NK-92 treated with Interleukin-12 subunit alpha and Interleukin-12 subunit beta, amount 100 ng/mL, for 24 hours (cell line): Measurements from ENCODE around the gene TMEM121B.

Experiments
- DNase-seq: peaks from one replicate; lab custom pipeline; 2025; lab: John Stamatoyannopoulos, UW

The TMEM121B gene

GRCh38 chr22:17109976-17110375 is 11.2 kb downstream of the TMEM121B start:
- no peak for DNase-seq

- DNase-seq: no peak
Observed at GRCh38 chr22:17109113-17109865, 11.9 kb downstream of the TMEM121B start.

- DNase-seq: no peak
Observed at GRCh38 chr22:17108256-17109112, 12.7 kb downstream of the TMEM121B start.

- DNase-seq: no peak
Observed at GRCh38 chr22:17107547-17107810, 13.7 kb downstream of the TMEM121B start.

GRCh38 chr22:17106785-17107546 is 14.2 kb downstream of the TMEM121B start:
- peak; percentile 30 for DNase-seq

- DNase-seq: peak; percentile 38
Observed at GRCh38 chr22:17106161-17106784, 14.9 kb downstream of the TMEM121B start.

DNA sequence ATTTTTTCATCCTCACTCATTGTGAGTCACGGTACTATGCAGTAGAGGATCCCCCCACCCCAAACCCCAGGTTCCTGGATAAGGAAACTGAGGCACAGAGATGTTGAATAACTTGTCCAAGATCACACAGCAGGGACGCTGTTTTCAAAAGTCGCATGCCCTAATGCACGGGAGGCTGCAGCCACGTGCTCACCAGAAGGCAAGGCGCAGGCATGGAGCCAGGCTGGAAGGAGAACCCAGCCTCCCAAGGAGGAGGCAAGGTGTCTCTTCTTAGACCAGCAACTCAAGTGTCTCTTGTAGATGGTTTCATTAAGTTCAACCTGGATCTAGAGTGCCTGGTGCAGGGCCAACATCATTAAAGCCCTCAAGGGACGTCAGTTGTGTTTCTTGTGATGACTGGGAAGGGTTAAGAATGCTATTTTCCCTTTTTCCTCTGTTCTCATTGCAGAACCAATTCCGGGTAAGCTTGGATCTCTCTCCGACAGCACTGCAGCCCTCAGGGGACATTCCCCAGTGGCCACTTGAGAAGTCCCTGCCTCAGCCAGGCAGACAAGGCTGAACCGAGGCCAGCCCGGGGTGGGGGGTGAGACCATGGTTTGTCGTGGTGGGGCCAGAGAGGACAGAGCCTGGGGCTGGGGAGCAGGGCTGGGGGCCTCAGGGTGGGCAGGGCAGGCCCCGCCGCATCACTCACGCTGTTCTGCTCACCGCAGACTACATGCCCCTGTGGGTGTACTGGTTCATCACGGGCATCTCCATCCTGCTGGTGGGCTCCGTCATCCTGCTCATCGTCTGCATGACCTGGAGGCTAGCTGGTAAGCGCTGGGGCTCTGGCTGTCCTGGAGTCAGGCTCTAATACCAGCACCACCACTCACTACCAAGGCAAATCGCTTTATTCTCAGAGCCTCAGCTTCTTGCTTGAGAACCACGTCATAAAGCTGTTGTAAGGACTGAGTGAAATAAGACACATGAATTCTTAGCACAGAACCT is 15.7 kb downstream of the TMEM121B start:
- DNase-seq: no peak

DNA sequence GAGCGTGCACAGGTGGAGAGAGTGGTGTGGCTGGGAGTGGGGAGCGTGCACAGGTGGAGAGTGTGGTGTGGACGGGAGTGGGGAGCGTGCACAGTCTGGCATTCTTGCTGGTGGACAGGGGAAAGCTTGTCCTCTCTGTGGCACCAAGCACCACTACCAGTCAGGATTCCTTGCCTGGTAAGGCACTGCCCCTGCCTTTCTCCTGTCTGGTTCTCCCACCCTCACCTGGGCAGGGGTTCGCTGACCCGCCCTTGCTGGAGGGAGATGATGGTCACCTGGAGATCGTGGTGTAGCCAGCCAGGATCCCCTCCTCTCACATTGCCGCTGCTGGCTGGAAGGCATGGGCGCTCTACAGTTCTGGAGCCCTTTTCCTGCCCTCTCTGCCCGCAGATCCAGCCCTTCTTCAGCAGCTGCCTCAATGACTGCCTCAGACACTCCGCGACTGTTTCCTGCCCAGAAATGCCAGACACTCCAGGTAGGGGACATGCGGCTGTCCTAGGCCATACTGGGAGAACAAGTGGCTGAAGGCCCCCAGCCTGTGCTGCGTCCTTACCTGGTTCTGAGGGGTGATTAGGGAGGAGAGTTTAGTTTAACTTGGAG is 16.7 kb downstream of the TMEM121B start:
- DNase-seq: no peak

- DNase-seq: no peak
Observed at GRCh38 chr22:17103351-17103750, 17.8 kb downstream of the TMEM121B start.

DNA sequence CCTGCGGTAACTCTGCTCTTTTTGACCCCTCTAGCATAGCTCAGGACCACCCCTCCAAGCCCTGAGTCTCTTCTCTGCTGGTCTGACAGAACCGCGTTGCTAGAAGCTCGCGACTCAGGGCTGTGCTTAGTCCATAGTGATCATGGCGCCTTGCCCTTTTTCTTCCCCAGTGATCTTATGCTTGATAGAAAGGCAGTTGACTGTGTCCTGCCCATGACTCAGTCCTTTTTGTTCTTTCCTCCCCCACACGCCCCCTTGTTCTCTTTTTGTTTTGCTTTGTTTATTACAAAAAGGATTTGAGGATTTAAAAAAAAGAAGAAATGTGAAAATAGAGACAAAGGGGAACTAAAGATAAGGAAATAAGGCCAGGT is 18.9 kb downstream of the TMEM121B start:
- no peak for DNase-seq

DNA sequence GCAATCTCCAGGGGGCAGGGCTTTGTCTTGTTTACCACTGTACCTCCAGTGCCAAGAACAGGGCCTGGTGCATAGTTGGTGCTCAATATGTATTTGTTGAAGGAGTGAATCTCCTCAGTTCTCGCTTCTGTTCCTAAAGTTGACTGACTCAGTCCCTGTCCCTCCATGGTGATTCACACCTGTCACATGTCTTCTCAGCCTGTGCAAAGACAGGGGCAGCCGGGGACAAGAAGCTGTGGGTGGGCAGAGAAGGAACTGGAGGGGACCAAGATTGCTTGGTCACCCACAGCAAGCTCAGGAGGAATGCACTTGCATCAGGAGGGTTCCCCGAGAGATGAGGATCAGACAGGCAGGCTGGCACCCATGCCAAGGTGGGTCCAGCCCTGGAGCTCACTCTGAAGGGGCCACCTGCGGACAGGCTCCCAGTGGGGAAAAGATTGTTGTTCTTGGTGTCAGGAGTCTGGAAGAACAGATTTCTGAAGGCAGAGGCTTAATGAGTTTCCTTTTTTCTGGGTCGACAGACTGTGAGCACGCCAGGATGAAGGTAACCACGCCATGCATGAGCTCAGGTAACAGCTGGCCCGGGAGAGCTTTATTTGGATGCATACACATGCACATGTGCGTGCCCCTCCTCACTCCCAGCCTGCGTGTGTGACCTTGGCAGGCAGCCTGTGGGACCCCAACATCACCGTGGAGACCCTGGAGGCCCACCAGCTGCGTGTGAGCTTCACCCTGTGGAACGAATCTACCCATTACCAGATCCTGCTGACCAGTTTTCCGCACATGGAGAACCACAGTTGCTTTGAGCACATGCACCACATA is 19.5 kb downstream of the TMEM121B start:
- peak; percentile 42 for DNase-seq

DNA sequence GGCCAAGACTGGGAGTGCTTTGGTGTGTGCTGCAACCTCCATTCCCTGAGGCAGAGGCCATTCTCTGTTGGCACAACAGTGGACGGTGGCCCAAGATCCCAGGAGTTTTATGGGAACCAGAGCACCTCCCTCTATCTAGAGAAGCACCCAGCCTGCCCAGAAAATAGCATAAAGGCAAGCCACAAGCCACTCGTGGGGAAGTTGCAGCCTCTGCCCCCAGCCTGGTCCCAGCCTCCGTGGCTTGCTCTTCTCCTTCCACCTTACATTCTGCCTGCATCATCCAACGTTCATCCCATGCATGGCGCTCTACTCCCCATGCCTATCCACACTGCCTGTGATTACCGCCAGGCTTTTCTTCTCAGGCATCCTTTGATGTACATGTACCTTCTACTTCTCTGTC is 20.5 kb downstream of the TMEM121B start:
- DNase-seq: no peak

DNA sequence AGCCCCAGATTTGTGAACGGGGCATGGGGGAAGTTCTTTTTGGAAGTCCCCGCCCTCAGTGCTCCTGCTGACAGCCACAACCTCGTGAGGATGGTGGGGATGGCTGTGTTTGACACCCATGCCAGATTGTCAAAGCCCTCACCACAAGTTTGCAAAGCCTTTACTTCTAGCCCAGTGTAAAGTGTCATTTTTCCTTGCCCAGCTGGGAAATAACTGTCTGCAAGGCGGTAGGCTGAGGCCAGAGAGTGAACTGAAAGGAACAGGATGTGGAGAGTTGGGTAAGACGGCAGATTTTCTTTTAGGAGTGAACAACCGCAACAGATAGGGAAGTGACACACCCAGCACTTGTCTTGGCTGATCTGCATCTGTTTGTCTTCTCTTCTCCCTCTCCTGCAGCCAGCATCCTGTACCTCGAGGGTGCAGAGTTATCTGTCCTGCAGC is 22.8 kb downstream of the TMEM121B start:
- DNase-seq: peak; percentile 77

DNA sequence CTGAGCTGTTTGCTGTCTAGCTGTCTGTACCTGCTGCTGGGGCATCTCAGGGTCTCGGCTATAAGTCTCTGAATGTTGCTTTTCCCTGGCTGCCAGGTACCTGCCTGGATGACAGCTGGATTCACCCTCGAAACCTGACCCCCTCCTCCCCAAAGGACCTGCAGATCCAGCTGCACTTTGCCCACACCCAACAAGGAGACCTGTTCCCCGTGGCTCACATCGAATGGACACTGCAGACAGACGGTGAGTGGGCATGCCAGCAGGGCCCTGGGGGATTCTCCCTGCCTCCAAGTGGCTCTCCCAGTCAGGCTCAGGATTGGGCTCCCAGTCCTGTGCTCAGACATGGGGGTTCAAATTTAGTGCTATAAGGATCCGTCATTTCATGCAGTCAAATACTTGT is 23.5 kb downstream of the TMEM121B start:
- no peak for DNase-seq

GRCh38 chr22:17097062-17097461 is 24.1 kb downstream of the TMEM121B start:
- DNase-seq: no peak

- DNase-seq: no peak
Observed at GRCh38 chr22:17096071-17096470, 25.1 kb downstream of the TMEM121B start.

DNA sequence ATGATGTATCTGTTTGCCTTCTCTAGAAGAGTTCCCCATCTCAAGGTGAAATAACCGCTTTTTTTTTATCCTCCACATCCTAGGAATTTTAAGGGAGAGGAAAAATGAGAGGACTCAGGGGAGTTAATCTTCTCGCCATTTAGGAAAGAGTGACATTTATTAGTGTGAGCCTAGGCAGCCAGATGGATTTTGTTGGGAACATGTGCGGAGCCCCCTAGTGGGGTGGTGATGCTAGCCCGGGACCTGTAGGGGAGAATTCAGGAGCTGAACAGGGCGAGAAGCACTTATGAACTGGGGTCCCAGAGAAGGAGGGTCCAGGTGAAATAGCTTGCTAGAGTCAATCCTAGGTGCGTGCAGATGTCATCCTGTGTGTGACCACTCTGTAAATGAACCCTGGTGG is 25.6 kb downstream of the TMEM121B start:
- DNase-seq: no peak

- no peak for DNase-seq
Observed at GRCh38 chr22:17093081-17093480, 28.1 kb downstream of the TMEM121B start.

GRCh38 chr22:17091851-17092250 is 29.3 kb downstream of the TMEM121B start:
- DNase-seq: no peak

DNA sequence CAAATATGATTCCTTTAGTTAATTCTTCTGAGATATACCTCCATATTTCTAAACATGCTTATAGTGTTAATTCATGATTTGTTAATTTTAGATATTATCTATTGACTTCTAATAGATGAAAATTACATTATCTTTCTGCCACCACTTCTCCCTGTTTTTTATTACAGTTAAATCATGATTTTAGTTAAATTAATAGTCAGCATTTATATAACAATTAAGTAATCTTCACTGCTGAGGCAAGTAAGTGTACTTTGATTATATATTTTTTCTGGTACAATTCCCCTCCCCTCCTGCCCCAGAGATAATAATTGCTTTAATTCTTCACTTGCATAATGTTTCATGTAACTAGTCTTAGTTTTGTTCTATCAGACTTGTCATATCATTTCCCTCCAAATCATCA is 30.6 kb downstream of the TMEM121B start:
- no peak for DNase-seq
